SKM-1 (cell line): ENCODE measurements around the gene EIF4G1.

Experiments used
- DNase-seq: peaks from one replicate; lab custom pipeline; 2025; ENCODE audit not compliant: unreplicated experiment; lab: John Stamatoyannopoulos, UW

EIF4G1 gene

GRCh38 chr3:184300378-184300720 lies 14.1 kb upstream of the EIF4G1 start:
- no peak for DNase-seq

GRCh38 chr3:184305577-184305976 lies 8.8 kb upstream of the EIF4G1 start:
- no peak for DNase-seq

- no peak for DNase-seq
Observed at GRCh38 chr3:184306341-184306972, 7.9 kb upstream of the EIF4G1 start.

- no peak for DNase-seq
Observed at GRCh38 chr3:184307915-184308314, 6.5 kb upstream of the EIF4G1 start.

- DNase-seq: no peak
Observed at GRCh38 chr3:184308744-184309143, 5.7 kb upstream of the EIF4G1 start.

DNA sequence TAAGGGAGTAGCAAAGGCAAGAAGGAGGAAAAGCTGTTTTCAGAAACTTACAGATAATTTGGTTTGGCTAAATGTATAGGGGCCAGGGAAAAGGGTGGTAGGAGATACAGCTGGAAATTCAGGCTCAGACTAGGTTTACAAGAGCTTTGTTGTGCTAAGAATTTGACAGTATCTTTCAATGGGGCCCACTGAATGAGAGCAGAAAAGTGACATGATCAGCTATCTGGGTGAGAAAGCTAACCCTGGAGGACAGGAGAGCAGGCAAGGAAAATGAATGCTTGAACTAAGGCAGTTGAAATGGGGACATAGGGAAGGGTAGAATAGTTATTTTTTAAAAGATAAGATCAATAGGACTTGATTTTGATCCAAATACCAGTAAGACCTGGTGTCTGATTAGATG lies 2.8 kb upstream of the EIF4G1 start:
- DNase-seq: no peak

GRCh38 chr3:184314700-184315542 lies 515 bp downstream of the EIF4G1 start:
- no peak for DNase-seq

GRCh38 chr3:184315543-184315867 lies 1.1 kb downstream of the EIF4G1 start:
- DNase-seq: no peak

- DNase-seq: no peak
Observed at GRCh38 chr3:184315871-184316661, 1.7 kb downstream of the EIF4G1 start.

DNA sequence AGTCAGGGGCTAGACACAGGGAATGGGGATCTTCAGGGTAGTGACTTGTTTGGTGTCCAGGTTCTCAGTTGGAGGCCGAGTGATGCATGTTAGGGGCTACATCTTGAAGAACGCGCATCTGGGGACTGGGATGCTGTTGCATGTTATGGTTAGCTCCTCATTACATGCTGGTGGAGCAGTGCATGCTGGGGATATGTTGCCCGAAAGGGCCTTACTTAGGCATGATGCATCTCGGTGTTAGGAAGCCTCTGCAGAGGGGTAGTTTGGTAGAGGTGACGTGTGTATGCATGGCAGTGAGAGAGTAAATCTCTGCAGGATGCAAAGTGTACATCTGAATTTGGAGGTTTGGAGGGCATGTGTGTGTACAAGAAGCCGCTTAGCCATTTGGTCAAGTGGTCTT lies 2.4 kb downstream of the EIF4G1 start:
- no peak for DNase-seq

DNA sequence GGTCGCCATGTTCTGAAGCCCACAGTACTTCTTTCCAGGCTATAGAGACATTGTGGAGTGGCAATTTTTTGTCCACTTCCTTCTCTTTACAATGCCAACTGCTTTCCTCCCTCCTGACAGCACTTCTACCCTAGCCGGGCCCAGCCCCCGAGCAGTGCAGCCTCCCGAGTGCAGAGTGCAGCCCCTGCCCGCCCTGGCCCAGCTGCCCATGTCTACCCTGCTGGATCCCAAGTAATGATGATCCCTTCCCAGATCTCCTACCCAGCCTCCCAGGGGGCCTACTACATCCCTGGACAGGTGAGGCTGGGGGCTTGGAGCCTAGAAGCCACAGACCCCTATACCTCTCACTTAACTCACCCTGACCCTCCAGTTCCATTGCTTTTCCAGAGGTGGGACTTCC lies 2.8 kb downstream of the EIF4G1 start:
- DNase-seq: no peak

DNA sequence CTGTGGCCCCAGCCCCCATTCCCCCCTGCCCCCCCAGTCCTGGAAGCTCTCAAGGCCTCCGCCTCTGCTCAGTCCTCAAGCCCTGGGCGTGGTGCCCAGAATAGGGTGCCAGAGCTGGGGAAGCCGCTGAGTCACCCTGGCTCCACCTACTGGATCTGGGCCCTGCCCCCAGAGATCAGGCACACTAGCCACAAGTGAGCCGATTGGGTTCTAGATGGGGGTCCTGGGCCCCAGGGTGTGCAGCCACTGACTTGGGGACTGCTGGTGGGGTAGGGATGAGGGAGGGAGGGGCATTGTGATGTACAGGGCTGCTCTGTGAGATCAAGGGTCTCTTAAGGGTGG lies 5.7 kb downstream of the EIF4G1 start:
- DNase-seq: no peak

- DNase-seq: no peak
Observed at GRCh38 chr3:184321666-184322065, 7.3 kb downstream of the EIF4G1 start.

- DNase-seq: no peak
Observed at GRCh38 chr3:184322731-184323487, 8.5 kb downstream of the EIF4G1 start.

DNA sequence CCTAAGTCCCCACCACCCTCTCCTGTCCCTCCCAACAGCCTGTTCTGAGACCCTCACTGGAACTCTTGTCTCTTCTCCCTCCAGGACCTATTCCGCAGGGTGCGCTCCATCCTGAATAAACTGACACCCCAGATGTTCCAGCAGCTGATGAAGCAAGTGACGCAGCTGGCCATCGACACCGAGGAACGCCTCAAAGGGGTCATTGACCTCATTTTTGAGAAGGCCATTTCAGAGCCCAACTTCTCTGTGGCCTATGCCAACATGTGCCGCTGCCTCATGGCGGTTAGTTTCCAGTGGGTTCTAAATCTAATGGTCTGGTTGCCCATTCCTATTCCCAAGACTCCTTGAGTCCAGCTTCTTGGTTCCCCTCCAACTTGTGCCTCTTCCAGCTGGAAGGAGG lies 9.3 kb downstream of the EIF4G1 start:
- DNase-seq: no peak

DNA sequence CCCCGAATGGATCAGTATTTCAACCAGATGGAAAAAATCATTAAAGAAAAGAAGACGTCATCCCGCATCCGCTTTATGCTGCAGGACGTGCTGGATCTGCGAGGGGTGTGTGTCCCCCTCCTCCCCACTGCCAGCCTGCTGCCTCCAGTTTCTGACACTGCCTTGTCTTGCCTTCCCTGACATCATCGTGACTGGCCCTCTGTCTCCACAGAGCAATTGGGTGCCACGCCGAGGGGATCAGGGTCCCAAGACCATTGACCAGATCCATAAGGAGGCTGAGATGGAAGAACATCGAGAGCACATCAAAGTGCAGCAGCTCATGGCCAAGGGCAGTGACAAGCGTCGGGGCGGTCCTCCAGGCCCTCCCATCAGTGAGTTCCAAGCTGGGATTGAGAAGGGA lies 10.9 kb downstream of the EIF4G1 start:
- DNase-seq: no peak

GRCh38 chr3:184325715-184326369 lies 11.4 kb downstream of the EIF4G1 start:
- no peak for DNase-seq

DNA sequence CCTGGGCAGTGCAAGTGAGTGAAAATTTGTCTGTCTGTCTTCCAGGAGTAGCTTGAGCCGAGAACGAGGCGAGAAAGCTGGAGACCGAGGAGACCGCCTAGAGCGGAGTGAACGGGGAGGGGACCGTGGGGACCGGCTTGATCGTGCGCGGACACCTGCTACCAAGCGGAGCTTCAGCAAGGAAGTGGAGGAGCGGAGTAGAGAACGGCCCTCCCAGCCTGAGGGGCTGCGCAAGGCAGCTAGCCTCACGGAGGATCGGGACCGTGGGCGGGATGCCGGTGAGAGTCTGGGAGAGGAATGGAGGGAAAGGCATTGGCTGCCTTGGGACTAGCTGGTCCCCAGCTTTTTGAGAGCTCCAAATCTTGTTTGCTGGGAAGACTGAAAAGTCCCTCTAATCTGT lies 12.8 kb downstream of the EIF4G1 start:
- no peak for DNase-seq

GRCh38 chr3:184328516-184328915 lies 14.1 kb downstream of the EIF4G1 start:
- no peak for DNase-seq

- no peak for DNase-seq
Observed at GRCh38 chr3:184332370-184333090, 18.1 kb downstream of the EIF4G1 start.
